Mammary epithelial cell (primary cell): Measurements from ENCODE around the gene USP3.

Experiments
- CTCF ChIP-seq, 2 donors: IDR thresholded peaks in 1 of 2; conservative IDR thresholded peaks in 1 of 2; 2 replicates each; pipeline ENCODE4 v1.5.1; 2011 to 2012; ENCODE audit warnings: inconsistent platforms in 2 of 2, low read length in 2 of 2, mild to moderate bottlenecking in 2 of 2, control low read depth in 1 of 2, low read depth in 1 of 2; ENCODE audit not compliant: insufficient read depth in 1 of 2; ENCODE audit errors: extremely low read depth in 1 of 2
- EZH2 ChIP-seq: IDR thresholded peaks from 2 replicates; pipeline ENCODE4 v1.6.1; 2012; ENCODE audit warnings: low read length, inconsistent platforms, borderline replicate concordance

- TF ChIP-seq CTCF (conservative IDR thresholded peaks at IDR 0.05 in 1 of 2, IDR thresholded peaks at IDR 0.05 in 1 of 2; ENCODE audit: extremely low read depth in 1 of 2, insufficient read depth in 1 of 2, low read depth in 1 of 2, low read length in 2 of 2), result no peak
- TF ChIP-seq EZH2, result no peak
These were observed 22.0 kb downstream of the USP3 start for GRCh38 chr15:63526401-63526800.
